OCI-LY3 (cell line): Measurements from ENCODE around the gene XYLB.

ENCODE experiments used
- EZH2phosphoT487 ChIP-seq: fragments of 200-600 bp; shearing (Covaris generic); IDR thresholded peaks from 2 replicates; pipeline ENCODE4 v1.6.1; 2018; ENCODE audit warnings: antibody characterized with exemption, mixed run types, low read depth
- TF ChIP-seq, protein P1 (sequence below): fragments of 200-600, 300-600 bp; sonication (generic); IDR thresholded peaks from 2 replicates; pipeline ENCODE4 v1.5.1; 2014; ENCODE audit warnings: antibody characterized with exemption, low read length, low read depth

DNA sequence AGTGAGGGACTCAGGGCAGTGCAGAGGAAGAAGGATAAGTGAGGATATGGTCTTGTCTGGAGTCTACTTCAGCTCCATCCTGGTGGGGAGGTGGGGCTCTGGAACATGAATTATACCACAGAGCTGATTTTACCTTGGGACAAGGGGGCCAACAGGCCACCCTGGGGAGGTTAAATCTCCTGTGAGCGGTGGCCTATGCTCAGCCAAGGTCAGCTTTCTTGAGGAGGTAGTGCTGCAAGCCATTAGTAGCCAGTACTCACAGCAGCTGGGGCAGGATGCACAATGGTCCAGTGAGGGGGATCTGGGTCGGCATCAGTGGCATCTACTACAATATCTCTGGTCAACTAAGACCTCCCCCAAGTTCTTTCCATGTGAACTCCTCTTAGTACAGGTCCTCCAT, 49.7 kb downstream of the XYLB start:
- TF ChIP-seq, protein P1, sequence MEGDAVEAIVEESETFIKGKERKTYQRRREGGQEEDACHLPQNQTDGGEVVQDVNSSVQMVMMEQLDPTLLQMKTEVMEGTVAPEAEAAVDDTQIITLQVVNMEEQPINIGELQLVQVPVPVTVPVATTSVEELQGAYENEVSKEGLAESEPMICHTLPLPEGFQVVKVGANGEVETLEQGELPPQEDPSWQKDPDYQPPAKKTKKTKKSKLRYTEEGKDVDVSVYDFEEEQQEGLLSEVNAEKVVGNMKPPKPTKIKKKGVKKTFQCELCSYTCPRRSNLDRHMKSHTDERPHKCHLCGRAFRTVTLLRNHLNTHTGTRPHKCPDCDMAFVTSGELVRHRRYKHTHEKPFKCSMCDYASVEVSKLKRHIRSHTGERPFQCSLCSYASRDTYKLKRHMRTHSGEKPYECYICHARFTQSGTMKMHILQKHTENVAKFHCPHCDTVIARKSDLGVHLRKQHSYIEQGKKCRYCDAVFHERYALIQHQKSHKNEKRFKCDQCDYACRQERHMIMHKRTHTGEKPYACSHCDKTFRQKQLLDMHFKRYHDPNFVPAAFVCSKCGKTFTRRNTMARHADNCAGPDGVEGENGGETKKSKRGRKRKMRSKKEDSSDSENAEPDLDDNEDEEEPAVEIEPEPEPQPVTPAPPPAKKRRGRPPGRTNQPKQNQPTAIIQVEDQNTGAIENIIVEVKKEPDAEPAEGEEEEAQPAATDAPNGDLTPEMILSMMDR, result no peak
- TF ChIP-seq EZH2phosphoT487, result no peak
